Measurements from ENCODE around the gene VAV2.

VAV2 gene

DNA sequence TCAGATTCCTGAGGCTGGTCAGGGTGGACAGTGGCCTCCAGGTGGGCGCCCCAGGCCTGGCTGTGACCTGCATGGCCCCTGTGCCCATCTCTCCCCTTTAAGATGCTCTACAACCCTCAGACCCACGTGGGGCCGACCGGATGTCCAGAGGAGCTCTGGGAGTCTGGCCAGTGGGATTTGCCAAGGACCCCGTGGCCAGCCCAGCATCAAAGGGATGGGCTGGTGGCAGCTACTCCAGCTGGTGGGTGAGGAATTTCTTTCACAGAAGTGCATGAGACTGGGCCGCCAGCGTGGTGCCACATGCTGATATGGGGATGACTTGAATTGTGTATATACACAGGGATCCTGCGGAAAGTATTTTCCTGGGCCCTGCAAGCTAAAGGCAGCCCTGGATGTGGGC lies 159.2 kb downstream of the VAV2 start:
- no peak for DNase-seq

- DNase-seq, result no peak
These were observed 161.4 kb downstream of the VAV2 start for GRCh38 chr9:133830711-133831110.

DNA sequence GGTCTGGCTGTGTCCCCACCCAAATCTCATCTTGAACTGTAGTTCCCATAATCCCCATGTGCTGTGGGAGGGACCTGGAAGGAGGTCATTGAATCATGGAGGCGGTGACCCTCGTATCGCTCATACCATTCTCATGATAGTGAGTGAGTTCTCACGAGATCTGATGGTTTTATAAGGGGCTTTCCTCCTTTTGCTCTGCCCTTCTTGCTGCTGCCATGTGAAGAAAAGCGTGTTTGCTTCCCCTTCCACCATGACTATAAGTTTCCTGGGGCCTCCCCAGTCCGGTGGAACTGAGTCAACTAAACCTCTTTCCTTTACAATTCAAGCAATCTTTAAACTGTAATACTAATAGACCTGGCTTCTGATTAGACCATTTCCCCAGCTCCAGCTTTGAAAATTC lies 161.8 kb downstream of the VAV2 start:
- no peak for DNase-seq

- no peak for DNase-seq
These were observed 163.7 kb downstream of the VAV2 start for GRCh38 chr9:133828338-133828997.

- DNase-seq, result no peak
These were observed 165.6 kb downstream of the VAV2 start for GRCh38 chr9:133826289-133827085.

DNA sequence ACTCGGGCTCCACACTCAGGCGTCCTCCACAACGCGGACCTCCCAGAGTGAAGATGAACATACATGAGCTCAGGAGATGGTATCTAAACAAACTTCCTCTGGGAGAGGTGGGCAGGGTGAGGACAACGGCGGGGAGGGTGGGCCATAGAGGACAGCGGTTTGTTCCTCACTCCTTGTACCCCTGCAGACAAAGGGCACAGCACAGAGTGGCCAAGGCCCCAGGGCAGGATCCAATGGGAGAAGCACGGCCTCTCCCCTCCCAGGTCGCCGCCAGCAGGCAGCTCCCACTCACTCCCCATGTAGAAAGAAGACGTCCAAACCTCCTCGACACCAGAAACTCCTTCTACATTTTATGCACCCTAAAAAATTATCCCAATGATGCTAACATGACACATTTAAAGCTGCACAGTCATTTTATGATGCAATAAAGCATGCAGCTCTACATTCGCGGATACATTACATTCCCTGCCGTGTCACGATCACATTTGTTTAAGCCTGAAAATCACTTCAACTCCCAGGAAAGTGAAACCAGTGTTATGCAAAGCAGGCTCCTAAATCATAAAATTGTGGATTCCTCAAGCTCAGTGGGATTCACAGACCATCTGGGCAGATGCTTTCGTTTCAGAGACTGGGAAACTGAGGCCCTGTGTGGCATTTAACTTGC lies 166.4 kb downstream of the VAV2 start:
- no peak for DNase-seq

DNA sequence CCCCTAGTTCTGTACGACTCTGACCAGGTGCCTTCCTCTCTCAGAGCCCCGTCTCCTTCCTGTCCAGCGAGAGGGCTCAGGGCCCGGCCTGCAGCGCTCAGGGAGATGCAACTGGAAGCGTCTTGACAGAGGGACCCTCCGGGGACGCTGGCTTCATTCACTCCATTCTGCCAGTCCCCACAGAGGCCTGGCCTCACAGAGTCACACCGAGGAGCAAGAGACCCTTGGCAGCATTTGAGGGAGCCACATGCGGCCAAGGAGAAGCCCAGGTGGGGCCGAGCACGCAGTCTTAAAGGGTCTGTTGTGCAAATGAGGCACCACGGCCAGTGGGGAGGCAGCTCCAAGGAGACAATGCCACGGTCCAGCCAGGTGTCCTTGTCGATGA lies 167.3 kb downstream of the VAV2 start:
- DNase-seq, result no peak

- no peak for DNase-seq
These were observed 167.9 kb downstream of the VAV2 start for GRCh38 chr9:133824106-133824801.

DNA sequence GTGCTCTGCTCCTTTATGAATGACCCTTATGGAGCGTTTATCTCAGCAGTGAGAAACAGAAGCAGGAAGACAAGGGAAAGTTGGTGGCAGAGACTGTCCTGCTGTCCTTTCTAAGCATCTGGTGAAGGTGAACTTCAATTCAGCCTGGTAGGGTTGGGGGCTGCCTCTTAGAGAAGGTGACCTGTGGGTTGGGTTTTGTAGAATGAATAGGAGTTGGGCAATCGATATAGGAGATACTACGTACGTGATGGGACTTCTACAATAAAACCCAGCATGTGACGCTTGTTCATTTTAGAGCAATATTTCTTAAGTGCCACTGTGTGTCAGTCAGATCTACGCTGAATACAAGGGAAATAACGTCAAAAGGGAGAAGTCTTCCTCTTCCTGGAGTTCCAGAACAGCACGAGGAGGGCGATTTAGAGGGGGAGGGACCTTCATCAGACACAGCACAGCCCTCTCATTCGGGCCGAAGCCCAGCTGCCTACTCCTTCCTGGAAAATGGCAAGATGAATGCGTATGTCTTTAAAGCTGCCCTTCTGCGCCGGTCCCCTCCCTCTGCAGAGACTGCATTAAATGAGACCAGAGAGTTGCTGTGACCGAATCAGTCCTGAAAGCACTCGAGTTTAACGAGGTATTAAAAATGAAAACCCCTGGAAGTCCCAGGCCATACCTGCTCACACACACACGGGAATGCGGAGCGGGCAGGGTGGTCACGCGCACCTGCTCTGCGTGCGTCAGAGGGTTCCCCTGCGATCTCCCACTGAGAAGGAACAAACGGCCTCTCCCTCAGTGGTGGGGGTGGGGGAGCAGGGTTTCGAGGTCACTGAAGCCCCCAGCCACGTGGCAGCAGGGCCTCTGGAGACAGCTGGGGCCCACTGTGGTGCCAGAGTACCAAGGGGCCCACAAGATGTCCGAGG lies 168.7 kb downstream of the VAV2 start:
- no peak for DNase-seq

GRCh38 chr9:133822430-133823065 lies 169.6 kb downstream of the VAV2 start:
- DNase-seq, result no peak

GRCh38 chr9:133821601-133822429 lies 170.3 kb downstream of the VAV2 start:
- no peak for DNase-seq

- no peak for DNase-seq
These were observed 172.2 kb downstream of the VAV2 start for GRCh38 chr9:133819923-133820322.

DNA sequence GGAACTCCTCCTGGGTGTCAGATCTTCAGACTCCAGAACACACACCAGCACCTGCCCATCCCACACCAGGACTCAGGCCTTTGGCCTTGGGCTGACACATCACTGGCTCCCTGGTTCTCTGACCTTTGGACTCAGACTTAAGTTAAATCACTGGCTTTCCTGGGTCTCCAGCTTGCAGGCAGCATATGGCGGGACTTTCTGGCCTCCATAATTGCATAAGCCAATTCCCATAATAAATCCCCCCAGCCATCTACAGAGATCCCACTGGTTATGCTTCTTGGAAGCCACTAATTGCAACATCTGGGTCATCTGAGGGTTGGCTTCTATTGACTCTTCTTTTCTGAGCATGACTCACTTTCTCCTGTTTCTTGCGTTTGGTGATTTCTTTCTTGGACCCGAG lies 173.7 kb downstream of the VAV2 start:
- DNase-seq, result no peak

DNA sequence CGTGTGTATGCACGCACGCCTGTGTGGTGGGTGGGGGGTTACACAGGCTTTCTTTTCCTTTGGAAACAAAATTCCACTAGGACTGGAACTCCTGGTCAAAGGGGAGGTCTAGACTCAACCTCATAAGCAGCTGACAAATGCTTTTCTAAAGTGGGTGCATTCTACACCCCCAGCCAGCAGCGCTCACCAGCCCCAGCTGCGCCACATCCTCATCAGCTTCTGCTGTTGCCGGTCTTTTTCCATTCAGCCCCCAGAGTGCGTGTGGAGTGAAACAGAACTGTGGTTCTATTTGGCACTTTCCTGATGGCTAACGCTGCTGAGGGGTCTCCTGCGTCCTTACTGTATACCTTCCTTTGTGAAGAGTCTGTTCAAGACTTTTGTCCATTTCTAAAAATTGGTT lies 176.3 kb downstream of the VAV2 start:
- no peak for DNase-seq

DNA sequence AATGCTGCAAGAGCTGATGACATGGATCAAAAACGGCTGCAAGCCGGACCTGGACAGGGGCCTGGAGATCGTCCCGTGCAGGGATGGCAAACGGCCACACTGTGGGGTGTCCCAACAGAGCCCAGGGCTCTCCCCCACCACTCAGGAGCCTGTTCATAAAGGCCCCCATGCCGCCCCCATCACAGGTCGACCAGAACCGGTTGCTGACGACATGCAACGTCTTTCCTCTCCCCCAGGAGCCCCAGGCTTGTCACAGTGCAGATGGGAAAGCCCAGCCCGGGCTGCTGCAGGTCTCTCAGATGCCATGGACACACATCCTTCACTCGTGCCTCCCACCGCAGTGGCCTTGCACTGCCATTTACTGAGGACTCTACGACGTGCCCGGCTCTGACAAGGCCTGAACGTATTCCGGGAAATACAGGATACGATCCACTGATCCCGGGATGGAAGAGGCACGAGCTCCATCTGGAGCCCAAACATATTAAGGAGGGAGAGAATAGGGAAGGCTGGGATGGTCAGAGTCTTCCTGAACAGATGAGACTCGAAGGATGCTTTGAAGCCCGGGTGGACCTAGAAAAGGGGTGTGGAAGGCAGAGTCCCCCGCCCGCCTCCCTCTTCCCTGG lies 177.4 kb downstream of the VAV2 start:
- DNase-seq, result no peak

- DNase-seq, result no peak
These were observed 178.2 kb downstream of the VAV2 start for GRCh38 chr9:133813749-133814585.

DNA sequence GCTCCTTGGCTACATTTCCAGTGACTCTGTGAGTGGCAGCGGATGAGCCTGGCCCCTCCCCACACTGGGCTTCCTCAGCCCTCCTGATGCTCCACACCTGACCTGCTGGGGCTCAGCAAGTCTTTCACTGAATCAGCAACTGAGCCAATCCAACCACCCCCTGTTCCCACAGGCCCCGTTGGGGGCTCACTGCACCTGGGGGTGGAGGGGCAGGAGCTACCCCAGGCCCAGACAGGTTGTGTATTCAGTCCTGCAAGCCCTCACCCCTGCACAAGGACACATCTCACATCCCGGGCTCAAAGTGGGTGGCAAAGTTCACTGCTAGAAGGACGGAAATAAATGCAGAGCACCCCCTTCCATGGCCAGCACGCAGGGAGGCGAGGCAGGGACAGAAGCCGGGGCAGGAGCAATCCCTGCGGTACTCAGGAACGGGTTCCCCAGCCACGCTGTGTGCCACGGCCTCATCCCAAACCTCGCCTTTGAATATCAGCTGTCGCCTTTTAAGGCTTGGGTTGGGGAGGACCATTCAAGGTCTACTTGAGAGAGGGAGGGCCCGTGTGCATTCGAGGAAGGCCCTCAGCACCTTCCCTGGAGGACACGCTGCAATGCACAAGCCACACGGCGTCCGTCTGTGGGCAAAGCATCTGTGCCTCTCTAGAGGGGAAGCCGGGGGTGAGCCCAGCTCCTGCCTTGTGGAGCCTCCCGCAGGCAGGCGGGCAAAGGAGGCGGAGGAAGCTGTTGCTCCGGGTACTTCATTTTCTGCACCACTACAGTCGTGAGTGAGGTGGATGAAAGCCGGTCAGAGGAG lies 179.0 kb downstream of the VAV2 start:
- DNase-seq, result no peak

- DNase-seq, result no peak
These were observed 179.9 kb downstream of the VAV2 start for GRCh38 chr9:133812077-133812868.
